ENCODE measurements around the gene SSH3. TPM values are rescaled to one million over a fixed set of nuclear protein-coding genes. Genes with fewer than 3 reads are reported as not detected.
A peak's percentile ranks its signal among the peaks of the same experiment; 100 is the strongest.

Gene SSH3
- total RNA-seq, 2 donors from 2014 or later = 39.1 to 44.4 TPM

DNA sequence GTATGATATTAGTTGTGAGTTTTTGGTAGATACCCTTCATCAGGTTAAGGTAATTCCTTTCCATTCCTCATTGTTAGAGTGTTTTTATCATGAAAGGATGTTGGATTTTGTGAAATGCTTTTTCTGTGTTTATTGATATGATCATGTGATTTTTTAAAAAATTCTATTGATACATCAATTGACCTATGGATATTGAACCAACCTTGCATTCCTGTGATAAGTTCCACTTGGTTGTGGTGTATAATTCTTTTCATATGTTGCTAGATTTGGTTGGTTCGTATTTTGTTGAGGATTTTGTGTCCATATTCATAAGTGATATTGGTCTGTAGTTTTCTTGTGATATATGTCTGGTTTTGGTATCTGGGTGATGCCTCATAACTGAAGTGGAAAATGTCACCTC, 7.5 kb upstream of the SSH3 start:
- H3K9me3 ChIP-seq (ENCODE audit: control insufficient read depth, low read length) = peaks cover 42% of the 10 kb centered on the region
- WGBS, 2 experiments (ENCODE audit: insufficient coverage in 1 of 2, insufficient read length in 1 of 2) = 95 to 100% methylated on average over 1 of the region's 1 CpG
- H3K36me3 ChIP-seq (ENCODE audit: control insufficient read depth, insufficient read depth, low read length) = peaks cover 70% of the 10 kb centered on the region
- no peak overlapping the region for H3K4me3 Mint-ChIP-seq
- H3K9me3 Mint-ChIP-seq = peaks cover 25% of the 10 kb centered on the region
- peaks cover 81% of the 10 kb centered on the region for H3K36me3 Mint-ChIP-seq (ENCODE audit: low read depth)
- TF ChIP-seq, protein P1, sequence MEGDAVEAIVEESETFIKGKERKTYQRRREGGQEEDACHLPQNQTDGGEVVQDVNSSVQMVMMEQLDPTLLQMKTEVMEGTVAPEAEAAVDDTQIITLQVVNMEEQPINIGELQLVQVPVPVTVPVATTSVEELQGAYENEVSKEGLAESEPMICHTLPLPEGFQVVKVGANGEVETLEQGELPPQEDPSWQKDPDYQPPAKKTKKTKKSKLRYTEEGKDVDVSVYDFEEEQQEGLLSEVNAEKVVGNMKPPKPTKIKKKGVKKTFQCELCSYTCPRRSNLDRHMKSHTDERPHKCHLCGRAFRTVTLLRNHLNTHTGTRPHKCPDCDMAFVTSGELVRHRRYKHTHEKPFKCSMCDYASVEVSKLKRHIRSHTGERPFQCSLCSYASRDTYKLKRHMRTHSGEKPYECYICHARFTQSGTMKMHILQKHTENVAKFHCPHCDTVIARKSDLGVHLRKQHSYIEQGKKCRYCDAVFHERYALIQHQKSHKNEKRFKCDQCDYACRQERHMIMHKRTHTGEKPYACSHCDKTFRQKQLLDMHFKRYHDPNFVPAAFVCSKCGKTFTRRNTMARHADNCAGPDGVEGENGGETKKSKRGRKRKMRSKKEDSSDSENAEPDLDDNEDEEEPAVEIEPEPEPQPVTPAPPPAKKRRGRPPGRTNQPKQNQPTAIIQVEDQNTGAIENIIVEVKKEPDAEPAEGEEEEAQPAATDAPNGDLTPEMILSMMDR (conservative IDR thresholded peaks at IDR 0.05) = no peak
- no peak overlapping the region for H3K27ac Mint-ChIP-seq
- no peaks in the 10 kb centered on the region for H3K4me1 Mint-ChIP-seq
- no peak overlapping the region for H3K9ac ChIP-seq (ENCODE audit: extremely low read depth, low read length, poor library complexity, severe bottlenecking)
- no peaks in the 10 kb centered on the region for H3K4me1 ChIP-seq (ENCODE audit: control insufficient read depth, insufficient read depth, low read length)
- H3K27me3 ChIP-seq (ENCODE audit: control insufficient read depth, insufficient read depth, low read length, poor library complexity, severe bottlenecking) = no peaks in the 10 kb centered on the region
- no peak for DNase-seq
- peak overlapping the region; percentile 45 for H3K4me3 ChIP-seq (ENCODE audit: low read length)
- no peak overlapping the region for H3K27ac ChIP-seq (ENCODE audit: low read depth, low read length)
- no peaks in the 10 kb centered on the region for H3K27me3 Mint-ChIP-seq (ENCODE audit: insufficient read depth)

- 93 to 95% methylated on average over 4 to 7 of the region's 7 CpGs for WGBS, 2 experiments (ENCODE audit: insufficient coverage in 1 of 2, insufficient read length in 1 of 2)
- peaks cover 60% of the 10 kb centered on the region for H3K36me3 Mint-ChIP-seq (ENCODE audit: low read depth)
- Histone ChIP-seq H3K9ac (ENCODE audit: extremely low read depth, low read length, poor library complexity, severe bottlenecking) (no peak overlapping the region), H3K27me3 (ENCODE audit: control insufficient read depth, insufficient read depth, low read length, poor library complexity, severe bottlenecking) (no peaks in the 10 kb centered on the region), H3K4me3 (ENCODE audit: low read length) (no peak overlapping the region), H3K27ac (ENCODE audit: low read depth, low read length) (no peak overlapping the region), H3K9me3 (ENCODE audit: control insufficient read depth, low read length) (peaks cover 34% of the 10 kb centered on the region), H3K36me3 (ENCODE audit: control insufficient read depth, insufficient read depth, low read length) (peaks cover 51% of the 10 kb centered on the region), H3K4me1 (ENCODE audit: control insufficient read depth, insufficient read depth, low read length) (no peaks in the 10 kb centered on the region)
- peak overlapping the region; percentile 16 for H3K27ac Mint-ChIP-seq
- H3K4me3 Mint-ChIP-seq = no peak overlapping the region
- peaks cover 8% of the 10 kb centered on the region for H3K4me1 Mint-ChIP-seq
- H3K27me3 Mint-ChIP-seq (ENCODE audit: insufficient read depth) = no peaks in the 10 kb centered on the region
- TF ChIP-seq, protein P1 (conservative IDR thresholded peaks at IDR 0.05) = no peak
- H3K9me3 Mint-ChIP-seq = peaks cover 25% of the 10 kb centered on the region
- no peak for DNase-seq
Measured at GRCh38 chr11:67298786-67299185, 4.5 kb upstream of the SSH3 start.

DNA sequence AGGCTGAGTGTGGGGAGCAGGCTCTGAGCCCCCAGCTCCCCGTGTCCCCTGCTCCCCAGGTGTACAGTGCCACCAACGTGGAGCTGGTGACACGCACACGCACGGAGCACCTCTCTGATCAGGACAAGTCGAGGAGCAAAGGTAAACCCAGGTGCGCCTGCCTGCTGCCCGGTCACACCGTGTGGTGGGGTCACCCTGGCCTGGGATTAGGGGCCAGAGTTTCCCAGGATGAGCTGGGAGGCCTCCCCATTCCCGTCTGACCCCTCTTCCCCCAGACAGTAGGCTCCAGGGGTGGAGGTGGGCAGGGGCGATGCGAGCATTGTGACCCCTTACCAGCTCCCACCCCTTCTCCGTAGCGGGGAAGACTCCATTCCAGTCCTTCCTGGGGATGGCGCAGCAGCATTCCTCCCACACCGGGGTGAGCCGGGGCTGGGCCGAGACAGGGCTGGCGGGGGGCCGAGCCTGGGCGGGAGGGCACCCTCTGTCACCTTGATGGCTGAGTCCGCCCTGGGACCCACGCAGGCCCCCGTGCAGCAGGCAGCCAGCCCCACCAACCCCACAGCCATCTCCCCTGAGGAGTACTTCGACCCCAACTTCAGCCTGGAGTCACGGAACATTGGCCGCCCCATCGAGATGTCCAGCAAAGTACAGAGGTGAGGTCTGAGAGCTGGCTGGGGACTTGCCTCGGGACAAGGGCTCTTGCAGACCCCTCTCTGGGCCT, 3.7 kb upstream of the SSH3 start:
- Histone ChIP-seq H3K36me3 (ENCODE audit: control insufficient read depth, insufficient read depth, low read length) (peaks cover 42% of the 10 kb centered on the region), H3K4me3 (ENCODE audit: low read length) (no peak overlapping the region), H3K27ac (ENCODE audit: low read depth, low read length) (no peak overlapping the region), H3K9me3 (ENCODE audit: control insufficient read depth, low read length) (peaks cover 26% of the 10 kb centered on the region), H3K4me1 (ENCODE audit: control insufficient read depth, insufficient read depth, low read length) (no peaks in the 10 kb centered on the region), H3K27me3 (ENCODE audit: control insufficient read depth, insufficient read depth, low read length, poor library complexity, severe bottlenecking) (no peaks in the 10 kb centered on the region), H3K9ac (ENCODE audit: extremely low read depth, low read length, poor library complexity, severe bottlenecking) (no peak overlapping the region)
- DNase-seq = no peak
- peaks cover 9% of the 10 kb centered on the region for H3K4me1 Mint-ChIP-seq
- H3K9me3 Mint-ChIP-seq = peaks cover 22% of the 10 kb centered on the region
- H3K4me3 Mint-ChIP-seq = no peak overlapping the region
- TF ChIP-seq, protein P1 (conservative IDR thresholded peaks at IDR 0.05) = no peak
- H3K36me3 Mint-ChIP-seq (ENCODE audit: low read depth) = peaks cover 53% of the 10 kb centered on the region
- H3K27ac Mint-ChIP-seq = no peak overlapping the region
- H3K27me3 Mint-ChIP-seq (ENCODE audit: insufficient read depth) = peaks cover under 1% of the 10 kb centered on the region
- WGBS, 2 experiments (ENCODE audit: insufficient coverage in 1 of 2, insufficient read length in 1 of 2) = 94 to 95% methylated on average over 14 to 29 of the region's 29 CpGs
